Activated CD8-positive, alpha-beta memory T cell treated with anti-CD3 and anti-CD28 coated beads for 1 hour (primary cell): Measurements from ENCODE around the gene KCNMA1.

Experiments used
- DNase-seq, 2 donors: peaks; one replicate each; pipeline ENCODE4 v3.0.0-alpha.2; 2020; ENCODE audit warnings: low read depth in 1 of 2; ENCODE audit errors: extremely low read depth in 1 of 2

The KCNMA1 gene

DNA sequence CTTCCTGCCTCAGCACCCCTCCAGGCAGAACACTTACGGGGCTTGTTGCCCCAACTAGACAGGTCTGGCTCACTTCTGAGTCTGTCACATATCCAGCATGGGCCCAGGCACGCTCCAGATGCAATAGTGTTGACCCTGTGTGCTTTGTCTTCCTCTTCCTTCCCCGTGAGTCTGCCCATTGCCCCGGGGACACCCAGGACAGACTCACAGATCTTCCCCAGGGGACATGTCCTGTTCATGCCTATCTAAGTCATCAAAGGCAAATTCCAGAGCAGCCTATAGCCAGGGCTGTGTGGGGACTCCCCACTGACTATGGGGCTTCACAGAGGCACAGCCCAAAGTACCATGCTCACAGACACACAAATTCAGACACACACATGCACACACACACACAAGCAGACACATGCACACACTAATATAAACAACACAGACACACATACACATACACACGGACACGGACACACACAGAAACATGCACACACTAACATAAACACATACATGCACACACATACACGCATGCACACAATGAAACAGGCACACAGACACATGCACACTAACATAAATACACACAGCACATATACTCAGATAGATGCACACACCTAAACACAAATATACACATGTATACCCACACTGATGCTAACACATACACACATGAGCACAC, 175.8 kb downstream of the KCNMA1 start:
- no peak for DNase-seq

- no peak for DNase-seq
Observed at GRCh38 chr10:77459905-77460304, 177.7 kb downstream of the KCNMA1 start.

DNA sequence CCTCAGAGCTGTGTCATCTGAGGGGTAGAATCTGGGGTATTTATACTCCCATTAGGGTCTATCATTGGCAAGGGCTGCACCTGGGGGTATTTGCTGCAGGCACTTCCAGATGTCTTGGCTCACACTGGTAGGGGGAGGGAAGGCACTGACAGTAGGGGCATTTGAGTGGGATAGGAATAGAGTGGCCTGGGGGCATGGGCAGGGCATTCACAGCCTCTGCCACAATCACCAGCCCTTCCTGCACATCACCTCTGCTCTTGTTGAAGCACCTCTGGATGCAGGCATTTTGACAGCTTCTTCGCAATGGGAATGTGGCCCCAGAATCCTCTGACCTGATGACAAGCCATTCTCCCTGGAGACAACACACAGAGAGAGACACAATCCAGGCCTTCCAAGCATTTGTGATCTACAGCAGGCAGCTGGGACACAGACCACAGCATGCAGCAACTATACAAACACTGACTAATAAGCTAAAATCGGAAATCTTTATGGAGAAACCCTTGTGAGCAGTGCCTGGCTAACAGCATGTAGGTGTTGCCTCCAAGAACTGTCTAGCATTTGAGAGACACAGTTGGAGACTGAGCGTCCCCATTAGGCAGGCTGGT, 178.5 kb downstream of the KCNMA1 start:
- DNase-seq = no peak

GRCh38 chr10:77457721-77458120, 179.9 kb downstream of the KCNMA1 start:
- DNase-seq = no peak

DNA sequence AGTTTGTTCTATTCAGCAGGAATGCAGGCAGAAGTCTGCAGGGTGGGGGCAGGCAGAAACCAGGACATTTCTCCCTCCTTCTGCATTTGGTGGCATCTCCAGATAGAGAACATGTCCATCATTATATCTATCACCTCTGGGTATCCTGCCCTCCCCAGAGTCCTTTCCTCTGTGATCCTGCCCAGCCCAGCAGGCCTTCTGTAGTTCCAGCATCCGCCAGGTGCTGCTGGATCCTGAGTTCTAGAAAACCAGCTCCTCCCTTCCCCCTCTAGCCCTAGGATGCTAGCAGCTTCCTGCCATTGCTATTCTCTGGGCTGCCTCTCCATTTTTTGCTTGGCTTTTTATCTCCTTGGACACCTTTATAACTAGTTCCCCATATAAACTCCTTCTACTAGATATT, 180.3 kb downstream of the KCNMA1 start:
- DNase-seq = no peak

GRCh38 chr10:77456414-77456813, 181.2 kb downstream of the KCNMA1 start:
- no peak for DNase-seq

GRCh38 chr10:77455561-77455960, 182.0 kb downstream of the KCNMA1 start:
- no peak for DNase-seq

DNA sequence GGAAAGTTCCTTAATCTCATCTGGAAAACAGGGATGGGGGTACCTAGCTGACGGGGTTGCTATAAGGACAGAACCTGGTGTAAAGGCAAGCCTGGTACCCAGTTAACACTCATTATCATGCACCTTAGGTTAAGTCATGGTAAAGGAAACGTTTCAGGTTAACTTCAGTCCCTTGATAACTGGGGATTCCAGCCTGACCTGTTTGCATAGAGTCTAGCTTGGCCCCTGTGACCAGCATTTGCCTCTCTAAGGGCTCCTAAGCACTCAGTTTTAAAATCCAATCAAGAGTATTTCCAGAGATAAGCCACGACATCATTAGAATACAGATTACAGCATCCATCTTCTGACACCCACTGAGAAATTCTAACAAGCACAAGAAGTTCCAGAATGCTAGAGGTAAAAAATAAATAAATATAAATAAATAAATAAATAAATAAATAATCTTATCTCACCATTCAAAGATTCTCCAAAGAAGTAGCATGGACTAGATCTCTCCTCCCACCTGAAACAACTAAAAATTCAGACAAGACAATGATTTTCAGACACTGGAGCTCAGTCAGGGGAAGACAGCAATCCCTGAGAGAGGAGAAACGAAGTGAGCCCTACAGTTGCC, 184.6 kb downstream of the KCNMA1 start:
- no peak for DNase-seq

DNA sequence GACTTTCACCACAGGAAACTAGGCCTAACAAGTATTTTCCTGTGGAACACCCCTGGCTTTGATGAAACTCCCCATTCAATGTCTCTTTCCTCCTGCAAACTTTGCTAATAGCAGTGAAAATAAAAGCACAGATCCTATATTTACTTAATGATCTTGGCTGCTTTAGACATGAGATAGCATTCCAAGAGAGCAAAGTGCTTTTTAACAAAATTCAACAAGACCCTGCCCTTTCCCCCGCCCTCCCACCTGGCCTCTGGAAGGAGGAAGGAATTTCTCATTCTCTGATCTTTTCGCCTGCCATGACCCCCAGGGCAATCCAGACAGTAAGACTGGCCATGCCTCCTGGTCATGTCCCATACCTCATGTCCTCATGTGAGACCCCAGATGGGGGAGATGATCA, 185.7 kb downstream of the KCNMA1 start:
- DNase-seq = no peak

GRCh38 chr10:77448226-77448625, 189.4 kb downstream of the KCNMA1 start:
- no peak for DNase-seq

GRCh38 chr10:77446700-77447099, 190.9 kb downstream of the KCNMA1 start:
- DNase-seq = no peak

GRCh38 chr10:77445547-77445946, 192.1 kb downstream of the KCNMA1 start:
- no peak for DNase-seq

DNA sequence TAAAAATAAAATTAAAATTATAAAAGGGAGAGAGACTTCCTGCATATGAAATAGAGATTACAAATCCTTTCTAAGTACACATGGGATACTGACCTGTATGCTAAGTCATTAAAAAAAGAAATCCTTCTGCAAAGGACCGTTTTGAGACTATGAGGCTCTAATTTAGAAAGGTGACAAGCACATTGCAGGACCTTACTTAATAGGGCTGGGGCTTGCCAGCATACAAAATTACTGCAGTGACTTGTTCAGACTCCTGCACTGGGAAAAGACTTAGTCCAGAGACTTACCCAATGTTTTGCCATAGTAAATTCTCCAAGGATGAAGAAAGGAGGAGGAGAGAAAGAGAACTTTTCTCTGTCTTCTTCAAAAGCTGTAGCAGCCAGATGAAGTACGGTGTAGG, 193.6 kb downstream of the KCNMA1 start:
- no peak for DNase-seq

DNA sequence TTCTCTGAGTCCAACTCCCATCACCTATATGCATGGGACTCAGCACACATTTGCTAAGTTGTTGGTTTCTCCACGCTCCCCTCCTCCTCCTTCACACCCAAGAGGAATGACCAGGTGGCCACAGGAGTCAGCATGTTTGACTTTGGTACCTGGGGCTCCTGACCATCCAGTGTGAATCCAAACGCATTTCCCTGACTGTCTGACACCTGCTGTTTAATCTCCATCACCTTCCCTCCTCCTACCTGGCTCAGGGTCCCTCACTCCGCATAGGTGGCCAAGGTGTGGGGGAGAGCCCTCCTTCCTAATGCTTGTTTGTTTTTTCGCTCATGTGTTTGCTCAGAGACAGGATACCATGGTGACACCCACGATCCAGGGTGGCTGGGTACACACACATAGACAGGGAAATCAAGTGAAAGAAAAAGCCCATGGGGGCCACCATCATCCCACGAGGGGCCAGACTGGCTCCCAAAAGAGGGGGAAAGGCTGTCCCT, 194.9 kb downstream of the KCNMA1 start:
- DNase-seq = no peak

- DNase-seq = no peak
Observed at GRCh38 chr10:77441353-77442166, 196.0 kb downstream of the KCNMA1 start.

- DNase-seq = no peak
Observed at GRCh38 chr10:77436257-77436975, 201.2 kb downstream of the KCNMA1 start.

DNA sequence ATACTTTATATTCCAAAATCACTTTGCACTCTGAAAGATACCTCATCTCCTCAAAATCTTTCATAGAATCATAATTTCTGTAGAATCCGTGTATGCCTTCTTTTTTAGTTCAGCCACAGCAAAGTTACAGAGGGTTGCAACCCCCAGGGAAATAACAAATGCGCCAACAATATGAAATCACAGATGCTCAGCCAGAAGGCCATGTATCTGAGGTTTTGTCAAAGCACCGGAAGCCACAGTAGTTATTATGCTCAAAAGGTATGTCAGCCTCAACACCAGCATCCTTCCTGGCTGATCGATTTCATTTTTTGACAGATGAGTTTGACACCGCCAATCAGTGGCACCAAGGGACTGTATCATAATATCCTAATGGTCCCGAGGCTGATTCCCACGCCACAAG, 204.1 kb downstream of the KCNMA1 start:
- DNase-seq = no peak

GRCh38 chr10:77431980-77432797, 205.4 kb downstream of the KCNMA1 start:
- no peak for DNase-seq

DNA sequence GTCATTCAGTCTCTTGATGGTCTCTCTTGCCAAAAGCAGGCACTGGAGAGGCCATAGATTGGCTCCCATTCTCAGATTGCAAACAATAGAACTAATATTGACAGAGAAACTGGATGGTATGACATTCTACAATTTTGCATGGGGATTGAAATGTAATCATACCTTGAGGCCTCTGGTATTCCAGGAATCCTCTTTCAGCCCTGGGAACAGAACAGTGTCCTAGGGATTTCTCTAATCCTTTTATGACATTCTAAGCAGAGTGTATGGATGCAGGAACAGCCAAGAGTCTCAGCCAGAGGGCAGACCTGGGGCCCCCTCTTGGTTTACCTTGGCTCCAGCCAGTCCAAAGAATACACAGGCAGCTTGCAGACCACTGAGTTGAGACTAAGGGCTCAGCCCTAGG, 206.4 kb downstream of the KCNMA1 start:
- DNase-seq = no peak

DNA sequence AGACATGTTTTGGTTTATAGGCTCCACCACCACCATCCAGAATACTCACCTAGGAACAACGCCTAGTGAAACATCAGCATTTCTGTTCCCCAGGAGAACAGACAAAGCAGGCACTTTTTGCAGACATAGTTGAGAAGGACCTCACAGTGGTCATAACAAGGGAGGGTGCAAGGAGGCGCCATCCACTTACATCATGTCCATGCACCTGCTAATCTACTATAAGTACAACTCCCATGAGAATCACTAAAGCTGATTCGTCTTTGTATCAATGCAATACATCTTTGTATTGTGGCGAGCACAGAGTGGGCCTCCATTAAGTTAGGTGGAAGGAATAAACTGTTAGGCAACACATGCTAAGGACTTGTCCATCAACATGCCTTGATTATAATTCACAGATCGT, 207.1 kb downstream of the KCNMA1 start:
- DNase-seq = no peak
